GM20431 (cell line): ENCODE measurements around the gene SLC16A8.
"Not testable (repeated sequence)": the region's sequence is repeated elsewhere in the genome, so short reads cannot be mapped to it uniquely, and the experiment has no call there.

ENCODE experiments used
- in situ Hi-C: fragments of 300-500 bp; cut with MseI, MboI; formaldehyde crosslinking; loops from one replicate; pipeline ENCODE4 v1.15.0; 2020; ENCODE audit warnings: low sequenced_read_pairs; ENCODE audit not compliant: unreplicated experiment

SLC16A8 gene, protein sequence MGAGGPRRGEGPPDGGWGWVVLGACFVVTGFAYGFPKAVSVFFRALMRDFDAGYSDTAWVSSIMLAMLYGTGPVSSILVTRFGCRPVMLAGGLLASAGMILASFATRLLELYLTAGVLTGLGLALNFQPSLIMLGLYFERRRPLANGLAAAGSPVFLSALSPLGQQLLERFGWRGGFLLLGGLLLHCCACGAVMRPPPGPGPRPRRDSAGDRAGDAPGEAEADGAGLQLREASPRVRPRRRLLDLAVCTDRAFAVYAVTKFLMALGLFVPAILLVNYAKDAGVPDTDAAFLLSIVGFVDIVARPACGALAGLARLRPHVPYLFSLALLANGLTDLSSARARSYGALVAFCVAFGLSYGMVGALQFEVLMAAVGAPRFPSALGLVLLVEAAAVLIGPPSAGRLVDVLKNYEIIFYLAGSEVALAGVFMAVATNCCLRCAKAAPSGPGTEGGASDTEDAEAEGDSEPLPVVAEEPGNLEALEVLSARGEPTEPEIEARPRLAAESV

DNA sequence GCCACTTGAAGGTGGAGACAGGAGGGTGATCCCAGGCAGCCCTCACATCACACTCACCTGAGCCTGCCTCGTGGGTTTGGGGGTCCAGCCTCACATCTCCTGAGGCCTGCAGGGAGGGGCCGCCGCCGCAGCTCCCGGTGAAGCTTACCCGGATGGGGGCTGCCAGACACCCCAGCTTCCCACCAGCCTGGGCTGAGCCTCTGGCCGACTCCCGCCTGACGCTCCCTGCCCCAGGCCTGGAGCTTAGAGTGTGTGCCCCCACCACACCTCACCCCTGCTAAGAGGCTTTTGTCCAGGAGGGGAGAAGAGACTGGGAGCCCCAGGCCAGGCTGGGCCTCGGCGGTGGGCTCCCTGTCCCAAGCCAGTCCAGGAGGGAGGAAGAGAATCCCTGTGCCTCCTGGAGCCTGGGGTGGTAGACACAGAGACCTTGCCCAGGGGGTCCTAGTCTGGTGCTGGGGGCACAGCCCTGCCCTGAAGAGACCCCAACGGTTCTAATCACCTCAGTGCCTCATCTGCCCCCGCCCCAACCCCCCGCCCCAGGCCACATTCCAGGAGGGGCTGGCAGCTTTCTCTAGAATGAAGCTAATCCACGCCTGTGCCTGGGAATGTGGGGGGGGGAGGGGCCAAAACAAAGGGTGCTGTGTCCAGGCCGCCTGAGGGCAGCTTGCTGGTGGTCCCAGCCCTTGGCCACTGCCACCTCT, at the start of gene SLC16A8:
SLC16A8 (minus strand) TSS at position 254 of the 701 bp plus-strand sequence. CDS start 1,311 bp downstream, outside the sequence.
- in situ Hi-C loops: no loop called here

DNA sequence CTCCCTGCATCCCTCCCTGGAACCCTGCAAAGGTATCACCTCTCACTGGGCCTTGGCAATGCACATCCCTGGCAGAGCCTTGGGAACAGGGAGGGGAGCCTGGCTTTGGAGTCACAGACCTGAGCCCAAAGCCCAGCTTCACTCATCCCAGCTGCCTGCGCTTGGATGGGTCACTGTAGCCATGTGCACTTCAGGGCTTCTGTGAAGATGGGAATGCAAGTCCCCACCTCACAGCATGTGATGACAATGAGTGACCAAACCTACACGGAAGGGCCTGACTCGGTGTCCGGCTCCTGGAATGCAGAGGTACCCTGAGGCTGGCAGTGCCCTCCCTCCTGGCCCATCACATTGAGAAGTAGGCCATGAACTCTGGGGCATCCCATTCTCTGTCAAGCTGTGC, 49.3 kb upstream of the SLC16A8 start:
- in situ Hi-C loops: no loop called here

DNA sequence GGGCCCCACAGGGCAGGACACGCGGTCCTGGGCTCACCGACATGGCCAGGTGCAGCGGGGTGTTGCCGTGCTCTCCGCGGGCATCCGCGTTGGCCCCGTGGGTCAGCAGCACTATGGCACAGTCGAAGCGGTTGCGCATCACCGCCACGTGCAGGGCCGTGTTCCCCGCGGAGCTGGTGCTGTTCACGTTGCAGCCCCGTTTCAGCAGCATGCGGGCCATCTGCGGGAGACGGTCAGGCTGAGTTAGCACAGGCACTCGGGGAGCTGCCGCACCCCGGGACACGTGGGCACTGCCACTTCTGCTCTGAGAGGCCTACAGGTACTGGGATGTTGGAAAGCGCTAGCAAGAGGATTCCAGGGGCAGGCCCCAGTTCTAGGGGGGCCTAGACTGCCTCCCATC, 48.8 kb upstream of the SLC16A8 start:
- in situ Hi-C loops: no loop called here

DNA sequence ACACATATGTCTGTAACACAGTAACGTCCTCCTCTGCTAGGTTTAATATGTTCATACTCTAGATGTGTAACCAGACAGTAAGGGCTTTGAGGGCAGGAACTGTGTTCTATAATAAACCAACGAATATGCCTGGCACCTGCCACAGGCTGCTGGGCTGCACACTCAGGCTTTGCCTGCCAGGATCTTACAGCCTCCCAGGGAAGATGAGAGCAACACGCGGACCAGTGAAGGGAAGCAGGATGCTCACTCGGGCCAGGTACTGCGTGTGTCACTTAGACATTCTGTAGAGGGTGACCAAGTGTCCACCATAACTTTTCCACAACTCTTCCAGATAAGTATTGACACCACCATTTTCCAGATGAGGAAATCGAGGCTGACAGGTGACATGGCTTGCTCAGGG, 48.2 kb upstream of the SLC16A8 start:
- in situ Hi-C loops: no loop called here

DNA sequence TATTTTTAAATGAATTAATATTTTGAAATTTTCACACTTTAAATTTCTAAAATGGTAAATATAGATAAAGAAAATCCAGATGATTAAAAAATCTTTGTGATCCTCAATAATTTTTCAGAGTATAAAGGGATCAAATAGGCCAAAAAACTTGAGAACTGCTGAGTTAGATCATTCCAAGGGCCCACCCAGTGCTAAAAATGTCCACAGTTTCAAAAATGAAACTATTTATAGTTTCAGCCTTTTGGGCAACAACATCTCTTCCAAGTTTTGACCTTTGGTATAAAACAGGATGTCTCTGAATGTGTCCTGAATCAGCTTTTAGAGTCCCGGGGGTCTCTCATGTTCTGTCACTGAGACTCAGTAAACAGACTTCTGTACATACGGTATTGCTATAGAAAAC, 47.4 kb upstream of the SLC16A8 start:
- in situ Hi-C loops: no loop called here

DNA sequence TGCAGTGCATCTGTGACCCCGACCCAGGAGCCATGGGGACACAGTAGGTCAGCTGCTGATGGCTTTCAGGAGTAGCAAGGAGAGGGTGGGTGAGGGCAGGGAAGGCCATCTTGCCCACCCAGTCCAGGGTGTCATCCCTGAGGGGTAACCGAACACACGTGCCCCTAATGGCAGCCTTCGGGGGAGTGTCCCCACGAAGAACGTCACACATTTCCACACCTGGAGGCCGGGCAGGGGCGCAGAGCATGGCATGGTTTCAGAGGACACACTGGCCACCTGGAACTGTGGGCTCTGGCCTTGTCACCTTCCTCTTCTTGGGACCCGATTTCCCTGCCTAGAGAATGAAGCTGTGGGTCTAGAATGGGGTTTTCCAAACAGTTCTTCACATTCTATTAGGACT, 45.9 kb upstream of the SLC16A8 start:
- in situ Hi-C loops: no loop called here

DNA sequence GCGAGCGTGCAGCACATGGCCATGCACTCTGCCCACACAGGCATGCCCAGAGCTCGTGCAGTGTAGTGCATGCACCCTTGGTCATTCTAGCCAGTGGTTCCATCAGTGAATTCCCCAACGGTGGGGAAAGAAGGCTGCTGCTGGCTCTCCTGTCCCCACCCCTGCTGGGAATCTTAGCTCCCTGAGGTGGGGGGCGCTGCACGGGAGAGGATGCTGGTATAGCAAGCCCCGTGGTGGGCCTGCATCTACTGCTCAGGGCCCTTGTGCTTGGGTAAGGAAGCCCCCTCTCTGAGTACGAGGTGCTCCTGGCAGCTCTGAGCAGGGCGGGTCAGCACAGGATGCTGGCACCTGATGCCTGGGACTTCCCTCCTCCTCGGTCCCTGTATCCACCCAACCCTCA, 45.0 kb upstream of the SLC16A8 start:
- in situ Hi-C loops: no loop called here

DNA sequence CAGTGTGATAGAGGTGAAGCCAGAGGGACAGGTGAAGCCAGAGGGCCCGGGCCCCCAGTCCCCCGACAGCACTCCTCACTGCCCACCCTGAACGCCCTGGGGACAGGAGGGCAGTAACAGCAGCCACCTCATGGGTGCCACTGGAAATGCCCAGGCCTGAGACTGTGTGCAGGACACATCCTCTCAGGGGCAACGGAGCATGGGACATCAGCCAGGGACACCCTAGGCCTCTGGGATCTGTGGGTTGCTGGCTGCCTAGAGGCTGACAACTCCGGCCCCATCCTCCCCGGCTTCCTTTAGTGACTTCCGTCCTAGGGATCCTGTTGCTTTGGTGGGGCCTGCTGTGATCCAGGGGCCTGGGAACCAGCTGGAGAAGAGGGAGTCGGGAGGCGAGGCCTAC, 43.9 kb upstream of the SLC16A8 start:
- in situ Hi-C loops: no loop called here

DNA sequence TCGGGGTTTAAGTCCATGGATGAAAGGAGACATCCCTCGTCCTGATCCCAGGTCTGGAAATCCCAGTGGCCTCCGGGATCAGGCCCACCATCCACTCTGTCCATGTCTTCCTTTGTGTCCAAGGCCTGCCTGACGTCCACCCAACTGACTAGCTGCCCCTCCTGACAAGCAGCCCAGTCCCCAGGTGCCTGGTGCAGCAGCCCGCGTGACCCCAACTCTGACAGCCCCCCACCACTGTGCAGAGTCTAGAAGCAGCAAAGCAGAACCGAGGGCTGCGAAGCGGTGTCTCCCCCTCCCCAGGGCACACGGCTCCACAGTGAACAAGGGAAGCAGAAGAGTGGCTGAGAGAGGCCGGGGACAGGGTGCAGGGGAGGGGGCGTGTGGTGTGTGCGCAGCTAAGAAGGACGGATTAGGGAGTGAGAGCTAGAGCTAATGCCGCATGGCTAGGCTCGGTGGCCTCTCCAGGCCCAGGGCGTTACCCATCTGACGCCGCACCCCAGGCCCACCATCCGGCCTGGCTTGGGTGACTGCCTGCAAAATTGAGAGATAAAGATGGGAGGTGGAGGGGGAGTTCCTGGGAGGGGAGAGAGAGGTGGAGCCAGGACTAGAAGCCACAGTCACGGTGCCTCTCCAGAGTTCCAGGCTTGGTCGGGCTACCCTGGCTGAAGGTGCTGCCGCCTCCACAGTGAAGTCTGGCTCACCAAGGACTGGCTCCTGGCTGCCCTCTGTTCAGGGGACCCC, 43.1 kb upstream of the SLC16A8 start:
- in situ Hi-C loops: no loop called here

DNA sequence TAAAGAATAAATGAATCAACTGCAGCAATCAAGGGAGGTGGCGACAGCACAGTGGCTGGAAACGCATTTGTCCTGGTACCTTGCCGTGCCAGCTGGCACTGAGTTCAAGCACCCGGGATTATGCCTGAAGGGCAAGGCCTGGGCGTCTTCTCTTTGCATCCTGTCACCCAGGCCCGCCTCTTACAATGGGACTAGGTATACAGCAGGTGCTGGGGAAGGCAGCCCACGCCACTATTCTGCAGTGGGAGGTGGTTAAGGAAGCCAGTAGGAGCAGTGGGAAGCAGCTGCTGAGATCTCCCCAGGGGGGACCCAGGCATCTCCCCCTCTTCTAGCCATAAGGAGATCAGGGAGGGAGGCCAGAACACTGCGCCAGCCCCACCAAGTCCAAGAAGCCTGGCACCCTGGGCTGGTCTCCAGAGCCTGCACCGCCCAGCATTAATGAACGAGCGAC, 41.8 kb upstream of the SLC16A8 start:
- in situ Hi-C loops: no loop called here

DNA sequence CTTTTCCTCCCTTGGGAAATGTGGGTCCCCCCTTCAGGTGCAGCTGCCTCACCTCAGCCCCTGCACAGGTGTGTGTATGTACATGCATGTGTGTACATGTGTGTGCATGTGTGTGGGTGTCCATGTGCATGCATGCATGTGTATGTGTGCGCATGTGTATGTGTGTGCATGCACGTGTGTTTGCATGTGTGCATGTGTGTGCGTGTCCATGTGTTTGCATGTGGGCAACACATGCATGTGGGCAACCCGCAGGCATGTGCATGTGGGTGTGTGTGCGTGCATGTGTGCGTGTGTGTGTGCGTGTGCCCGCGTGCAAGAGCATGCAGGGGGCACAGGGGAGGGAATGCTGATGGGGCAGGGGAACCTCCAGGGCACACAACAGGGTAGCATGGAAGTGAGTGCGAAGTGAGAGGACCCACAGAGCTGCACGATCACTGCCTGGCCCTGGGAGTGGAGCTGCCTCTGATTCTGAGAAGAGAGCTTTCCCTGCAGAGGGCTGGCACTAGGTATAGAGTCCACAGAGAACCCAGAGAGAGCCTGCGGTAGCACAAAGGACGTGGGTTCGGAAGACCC, 41.1 kb upstream of the SLC16A8 start:
- in situ Hi-C loops: no loop called here

DNA sequence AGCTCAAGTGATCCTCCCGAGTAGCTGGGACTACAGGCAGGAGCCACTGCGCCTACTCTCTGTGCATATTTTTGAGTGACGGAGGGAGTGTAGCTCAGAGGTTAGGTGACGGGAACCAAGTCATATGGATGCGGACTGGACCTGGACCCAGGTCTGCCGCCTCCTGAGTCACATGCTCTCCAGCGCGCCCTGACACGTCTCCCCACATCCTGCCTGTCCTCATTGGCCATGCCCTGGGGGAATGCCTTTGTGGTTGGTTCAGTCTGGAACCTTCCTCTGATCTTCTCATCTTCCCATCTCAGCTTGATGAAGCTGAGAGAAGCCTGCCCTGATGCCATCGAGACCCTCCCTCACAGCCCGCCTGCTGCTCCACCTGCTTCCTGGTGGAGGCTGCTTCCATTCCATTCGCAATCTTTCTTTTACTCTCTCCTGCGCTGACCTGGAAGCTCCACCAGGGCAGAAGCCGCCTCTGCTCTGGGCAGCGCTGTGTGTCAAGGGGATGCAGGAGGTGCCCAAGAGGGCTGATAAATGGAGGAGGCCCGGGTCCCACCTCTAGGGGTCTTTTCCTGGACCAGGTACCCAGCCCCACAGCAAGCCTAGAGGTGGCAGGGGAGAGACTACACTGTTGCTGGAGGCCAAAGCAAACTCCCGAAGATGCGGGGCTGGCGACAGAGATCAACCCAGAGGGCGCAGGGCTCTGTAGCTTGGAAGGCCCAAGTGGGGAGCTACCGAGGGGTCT, 40.4 kb upstream of the SLC16A8 start:
- in situ Hi-C loops: no loop called here

DNA sequence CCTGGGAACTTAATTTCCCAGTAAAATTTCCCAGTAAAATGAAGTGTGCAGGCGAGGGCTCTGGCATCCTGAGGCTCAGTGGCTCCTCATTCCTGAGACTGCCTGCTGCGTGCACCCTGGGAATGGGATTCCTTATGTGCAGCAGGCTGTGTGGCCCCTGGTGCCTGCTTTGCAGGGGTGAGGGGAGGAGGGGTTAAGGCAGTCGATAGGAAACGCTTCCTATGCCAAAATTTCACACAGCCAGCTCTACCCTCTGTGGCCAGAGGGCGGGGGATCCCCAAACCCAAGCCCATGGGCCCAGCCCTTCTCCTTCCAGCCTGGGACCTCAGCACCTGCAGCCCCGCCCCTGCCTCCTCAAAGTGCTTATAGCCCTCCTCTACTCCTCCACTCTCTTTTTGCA, 38.6 kb upstream of the SLC16A8 start:
- in situ Hi-C loops: no loop called here

DNA sequence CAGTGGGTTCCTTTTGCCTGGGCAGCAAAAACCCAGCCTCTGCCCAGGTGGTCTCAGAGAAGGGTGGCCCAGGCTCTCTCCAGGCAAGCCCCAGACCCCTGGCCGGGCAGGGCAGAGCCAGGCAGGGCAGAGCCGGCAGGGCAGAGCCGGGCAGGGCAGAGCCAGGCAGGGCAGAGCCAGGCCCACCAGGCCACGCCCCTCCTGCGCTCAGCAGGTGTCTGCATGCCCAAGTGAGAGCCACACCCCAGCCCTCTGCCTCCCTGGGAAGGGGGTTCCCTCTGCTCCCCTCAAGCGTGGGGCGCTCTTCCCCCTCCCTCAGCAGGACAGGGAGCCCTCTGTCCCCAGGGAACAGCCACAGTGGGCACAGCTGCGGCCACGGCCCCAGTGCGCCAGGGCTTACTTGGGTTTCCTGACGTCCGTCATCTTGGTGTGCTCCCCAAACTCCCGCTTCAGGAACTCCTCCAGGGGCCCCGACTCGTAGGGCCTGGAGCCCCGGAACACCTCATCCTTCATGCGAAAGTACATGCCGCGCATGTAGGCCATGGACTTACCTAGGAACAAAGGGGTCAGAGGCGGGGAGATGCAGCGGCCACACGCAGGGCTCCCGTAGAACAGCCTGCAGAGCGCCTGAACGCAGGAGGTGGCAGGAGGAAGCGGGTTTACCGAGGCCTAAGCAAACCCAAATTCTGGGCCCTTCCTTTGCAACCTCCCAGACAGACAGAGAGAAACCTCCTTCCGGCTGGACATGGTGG, 36.6 kb upstream of the SLC16A8 start:
- in situ Hi-C loops: no loop called here

DNA sequence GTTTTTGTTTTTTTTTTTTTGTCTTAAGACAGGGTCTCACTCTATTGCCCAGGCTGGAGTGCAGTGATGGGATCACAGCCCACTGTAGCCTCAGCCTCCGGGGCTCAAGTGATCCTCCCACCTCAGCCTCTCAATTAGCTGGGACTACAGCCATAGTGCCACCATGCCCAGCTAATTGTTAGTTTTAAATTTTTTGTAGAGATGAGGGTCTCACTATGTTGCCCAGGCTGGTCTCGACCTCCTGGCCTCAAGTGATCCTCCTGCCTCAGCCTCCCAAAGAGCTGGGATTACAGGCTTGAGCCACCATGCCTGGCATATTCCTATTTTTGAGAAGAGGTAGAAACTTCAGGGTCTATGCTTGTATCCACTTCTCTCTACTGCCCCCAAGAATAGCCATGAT, 34.8 kb upstream of the SLC16A8 start:
- in situ Hi-C loops: not testable (repeated sequence)

DNA sequence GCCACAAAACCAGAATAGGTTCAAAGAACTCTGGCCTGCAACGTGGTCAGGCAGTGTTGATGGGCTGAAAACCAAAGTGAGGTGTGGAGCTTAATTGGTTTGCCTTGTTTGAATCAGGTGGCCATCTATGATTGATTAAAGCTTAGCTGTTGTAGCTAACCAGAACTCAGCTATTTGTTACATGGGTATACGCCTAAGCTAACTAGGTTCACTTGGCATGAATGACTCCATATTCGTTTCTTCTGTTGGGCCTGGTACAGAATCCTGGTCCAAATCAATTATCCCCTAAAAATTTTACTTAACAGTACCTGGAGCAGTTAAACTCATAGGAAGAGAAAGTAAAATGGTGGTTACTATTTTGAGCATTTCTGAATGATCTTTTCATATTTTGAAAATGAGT, 34.2 kb upstream of the SLC16A8 start:
- in situ Hi-C loops: no loop called here

DNA sequence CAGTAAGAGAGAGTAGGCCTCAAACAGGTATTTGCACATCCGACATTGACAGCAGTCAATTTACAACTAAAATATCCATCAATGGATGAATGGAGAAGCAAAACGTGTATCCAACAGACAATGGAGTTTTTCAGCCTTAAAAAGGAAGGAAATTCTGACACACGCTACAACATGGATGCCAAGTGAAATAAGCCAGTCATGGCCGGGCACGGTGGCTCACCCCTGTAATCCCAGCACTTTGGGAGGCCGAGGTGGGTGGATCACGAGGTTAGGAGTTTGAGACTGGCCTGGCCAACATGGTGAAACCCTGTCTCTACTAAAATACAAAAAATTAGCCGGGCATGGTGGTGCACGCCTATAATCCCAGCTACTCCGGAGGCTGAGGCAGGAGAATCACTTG, 33.6 kb upstream of the SLC16A8 start:
- in situ Hi-C loops: not testable (repeated sequence)

DNA sequence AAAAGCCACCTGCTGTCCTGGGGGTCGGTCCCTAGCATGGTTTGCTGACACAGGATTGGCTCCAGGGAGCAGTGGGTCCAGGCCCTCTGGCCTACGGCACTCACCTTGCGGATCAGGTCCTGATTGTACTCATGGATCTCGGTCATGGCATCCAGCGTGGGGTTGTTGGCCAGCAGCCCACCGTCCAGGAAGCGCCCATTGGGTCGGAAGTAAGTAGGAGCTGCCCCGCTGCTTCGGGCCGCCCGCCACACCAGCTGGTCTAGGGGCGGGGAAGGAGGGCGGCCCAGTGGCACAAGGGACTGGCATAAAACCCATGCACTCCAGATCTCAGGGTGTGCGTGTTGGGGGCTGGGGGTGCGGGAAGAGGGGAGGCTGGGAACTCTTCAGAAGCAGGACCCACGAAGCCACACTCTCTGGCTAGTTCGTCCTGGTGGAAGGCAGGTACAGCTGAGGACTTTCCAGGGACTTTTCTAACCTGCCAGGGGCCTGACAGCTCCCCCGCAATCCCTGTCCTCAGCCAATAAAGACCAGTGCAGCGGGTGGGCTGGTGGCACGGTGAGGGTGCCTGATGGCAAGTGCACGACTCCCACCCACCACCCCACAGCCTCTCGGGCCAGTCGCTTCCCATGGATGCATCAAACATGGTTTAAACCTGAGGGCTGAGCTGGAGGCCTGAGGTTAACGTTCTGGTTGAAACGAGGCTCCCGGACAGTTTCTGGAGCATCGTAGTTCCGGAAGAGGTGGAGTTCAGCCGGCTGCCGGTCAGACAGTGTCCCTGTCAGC, 31.6 kb upstream of the SLC16A8 start:
- in situ Hi-C loops: no loop called here
